HepG2 (cell line): ENCODE results near the gene LUC7L2. TPM values are rescaled to one million over a fixed set of nuclear protein-coding genes. Genes with fewer than 3 reads are reported as not detected.

ENCODE experiments used
- AGO2 ChIP-seq: fragments of 200-400 bp; formaldehyde crosslinking; optimal IDR thresholded peaks from 2 replicates; pipeline ENCODE3; 2017; ENCODE audit warnings: mild to moderate bottlenecking, low read depth, low read length, moderate library complexity
- CHD4 ChIP-seq: fragments of 200-600 bp; sonication (generic); IDR thresholded peaks from 2 replicates; pipeline ENCODE4 v1.7.0; 2017; ENCODE audit warnings: mild to moderate bottlenecking, low read length, borderline replicate concordance
- DRAP1 ChIP-seq: IDR thresholded peaks from 2 replicates; pipeline ENCODE4 v1.6.1; 2016; ENCODE audit warnings: missing genetic modification reagents, missing compliant biosample characterization
- ELF4 ChIP-seq: sonication (generic); formaldehyde crosslinking; IDR thresholded peaks from 2 replicates; pipeline ENCODE4 v1.5.0; 2020; ENCODE audit warnings: missing genetic modification reagents, mild to moderate bottlenecking, moderate library complexity, borderline replicate concordance
- HHEX ChIP-seq: IDR thresholded peaks from 2 replicates; pipeline ENCODE4 v1.6.1; 2016; ENCODE audit warnings: control low read depth
- HNF1A ChIP-seq, 2 experiments: sonication (generic) in 1 of 2; formaldehyde crosslinking in 1 of 2; IDR thresholded peaks; 2 replicates each; pipeline versions ENCODE4 v1.4.0 to v1.6.1; 2016 to 2020; ENCODE audit warnings: borderline replicate concordance in 1 of 2, low read depth in 1 of 2, mild to moderate bottlenecking in 1 of 2, missing genetic modification reagents in 1 of 2
- HNRNPUL1 ChIP-seq: fragments of 200-400 bp; formaldehyde crosslinking; IDR thresholded peaks from 2 replicates; pipeline ENCODE4 v1.6.1; 2017; ENCODE audit warnings: low read depth, mild to moderate bottlenecking, low read length, moderate library complexity
- KAT2B ChIP-seq: fragments of 150-350 bp; IDR thresholded peaks from 2 replicates; pipeline ENCODE4 v1.6.1; 2014; ENCODE audit warnings: low read depth, low read length, borderline replicate concordance
- KDM2A ChIP-seq: sonication (generic); formaldehyde crosslinking; IDR thresholded peaks from 2 replicates; pipeline ENCODE4 v1.4.0; 2020; ENCODE audit warnings: low read depth, missing genetic modification reagents, borderline replicate concordance
- NR2C2 ChIP-seq: sonication (generic); formaldehyde crosslinking; IDR thresholded peaks from 2 replicates; pipeline ENCODE4 v1.4.0; 2020; ENCODE audit warnings: missing genetic modification reagents, mild to moderate bottlenecking, moderate library complexity, borderline replicate concordance
- PHF20 ChIP-seq: sonication (generic); formaldehyde crosslinking; IDR thresholded peaks from 2 replicates; pipeline ENCODE4 v1.5.0; 2020; ENCODE audit warnings: mild to moderate bottlenecking, missing genetic modification reagents
- SRY ChIP-seq: sonication (generic); formaldehyde crosslinking; IDR thresholded peaks from 2 replicates; pipeline ENCODE4 v1.8.0; 2022; ENCODE audit warnings: mild to moderate bottlenecking, missing genetic modification reagents
- TBL1XR1 ChIP-seq: fragments of 150-350 bp; IDR thresholded peaks from 2 replicates; pipeline ENCODE4 v1.6.1; 2014; ENCODE audit warnings: borderline replicate concordance, low read length; ENCODE audit not compliant: partially characterized antibody
- TOE1 ChIP-seq: sonication (generic); formaldehyde crosslinking; IDR thresholded peaks from 2 replicates; pipeline ENCODE4 v1.4.0; 2020; ENCODE audit warnings: mild to moderate bottlenecking, missing genetic modification reagents
- TRIM24 ChIP-seq: sonication (generic); formaldehyde crosslinking; IDR thresholded peaks from 2 replicates; pipeline ENCODE4 v1.8.0; 2022; ENCODE audit warnings: mild to moderate bottlenecking, missing genetic modification reagents
- ZIK1 ChIP-seq: sonication (generic); formaldehyde crosslinking; IDR thresholded peaks from 2 replicates; pipeline ENCODE4 v1.5.0; 2020; ENCODE audit warnings: mild to moderate bottlenecking, low read depth, missing genetic modification reagents, borderline replicate concordance
- ZNF580 ChIP-seq: IDR thresholded peaks from 2 replicates; pipeline ENCODE4 v1.6.1; 2016; ENCODE audit warnings: low read depth, borderline replicate concordance
- ZNF713 ChIP-seq: sonication (generic); formaldehyde crosslinking; IDR thresholded peaks from 2 replicates; pipeline ENCODE4 v1.4.0; 2020; ENCODE audit warnings: mild to moderate bottlenecking, missing genetic modification reagents
- ZNF816 ChIP-seq: sonication (generic); formaldehyde crosslinking; IDR thresholded peaks from 2 replicates; pipeline ENCODE4 v1.8.0; 2022; ENCODE audit warnings: missing genetic modification reagents, mild to moderate bottlenecking, borderline replicate concordance
- polyA plus RNA-seq, 8 experiments: library from polyadenylated mRNA; depleted of rRNA in 3 of 8; stranded (reverse) in 7 of 8; unstranded in 1 of 8; fragments of >200 nt; fragmentation: Illumina TruSeq in 4 of 8; extraction: Trizol in 4 of 8; gene quantifications; 2 replicates each; pipeline versions ENCODE4 v1.2.1 to v1.2.3, GENCODE V29; 2011 to 2016; ENCODE audit warnings: low read depth in 4 of 8, missing spikeins in 1 of 8, mixed read lengths in 1 of 8; ENCODE audit not compliant: insufficient read depth in 1 of 8
- total RNA-seq, 5 experiments: library from RNA; depleted of rRNA; stranded (reverse); fragments of >200 nt; fragmentation: Illumina TruSeq; extraction: Trizol; gene quantifications; 2 replicates each; pipeline ENCODE4 v1.2.3, GENCODE V29; 2016; ENCODE audit warnings: low read depth in 1 of 5
- TF ChIP-seq, protein P1 (sequence below): IDR thresholded peaks from 2 replicates; pipeline ENCODE4 v1.6.1; 2018; ENCODE audit warnings: missing genetic modification reagents, mild to moderate bottlenecking, missing compliant biosample characterization
- TF ChIP-seq, protein P2 (sequence below): sonication (generic); formaldehyde crosslinking; IDR thresholded peaks from 2 replicates; pipeline ENCODE4 v1.4.0; 2020; ENCODE audit warnings: mild to moderate bottlenecking, missing genetic modification reagents

Gene LUC7L2
- total and polyA plus RNA-seq, 2 of the 13 experiments (the other 11 are each of a cell fraction or from before 2014, with no cell fraction given): 17.9 to 50.7 TPM

- TF ChIP-seq HNF1A (IDR thresholded peaks at IDR 0.05; ENCODE audit: low read depth) (no peak), HNF1A (CRISPR knock-in tag; IDR thresholded peaks at IDR 0.05; ENCODE audit: borderline replicate concordance) (no peak), KDM2A (CRISPR knock-in tag) (peak; percentile 87), NR2C2 (CRISPR knock-in tag) (no peak), TBL1XR1 (peak; percentile 24), HHEX (CRISPR knock-in tag) (no peak), ZIK1 (0 out of 2 replicates have a peak, but pooled peaks have one; percentile 58), KAT2B (no peak), TOE1 (no peak), PHF20 (CRISPR knock-in tag) (peak; percentile 66), DRAP1 (CRISPR knock-in tag) (peak; percentile 63; the same call in 1 of the 2 replicates), ZNF580 (CRISPR knock-in tag) (no peak), CHD4 (no peak), TRIM24 (CRISPR knock-in tag) (no peak), ZNF713 (CRISPR knock-in tag) (no peak; the same call in 1 of the 2 replicates), ZNF816 (CRISPR knock-in tag) (0 out of 2 replicates have a peak, but pooled peaks have one; percentile 63), ELF4 (CRISPR knock-in tag) (no peak), SRY (CRISPR knock-in tag) (no peak; the same call in 1 of the 2 replicates), AGO2 (peak; percentile 93), HNRNPUL1 (no peak)
- TF ChIP-seq, protein P1, sequence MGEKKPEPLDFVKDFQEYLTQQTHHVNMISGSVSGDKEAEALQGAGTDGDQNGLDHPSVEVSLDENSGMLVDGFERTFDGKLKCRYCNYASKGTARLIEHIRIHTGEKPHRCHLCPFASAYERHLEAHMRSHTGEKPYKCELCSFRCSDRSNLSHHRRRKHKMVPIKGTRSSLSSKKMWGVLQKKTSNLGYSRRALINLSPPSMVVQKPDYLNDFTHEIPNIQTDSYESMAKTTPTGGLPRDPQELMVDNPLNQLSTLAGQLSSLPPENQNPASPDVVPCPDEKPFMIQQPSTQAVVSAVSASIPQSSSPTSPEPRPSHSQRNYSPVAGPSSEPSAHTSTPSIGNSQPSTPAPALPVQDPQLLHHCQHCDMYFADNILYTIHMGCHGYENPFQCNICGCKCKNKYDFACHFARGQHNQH (CRISPR knock-in tag): peak; percentile 68
- TF ChIP-seq, protein P2, sequence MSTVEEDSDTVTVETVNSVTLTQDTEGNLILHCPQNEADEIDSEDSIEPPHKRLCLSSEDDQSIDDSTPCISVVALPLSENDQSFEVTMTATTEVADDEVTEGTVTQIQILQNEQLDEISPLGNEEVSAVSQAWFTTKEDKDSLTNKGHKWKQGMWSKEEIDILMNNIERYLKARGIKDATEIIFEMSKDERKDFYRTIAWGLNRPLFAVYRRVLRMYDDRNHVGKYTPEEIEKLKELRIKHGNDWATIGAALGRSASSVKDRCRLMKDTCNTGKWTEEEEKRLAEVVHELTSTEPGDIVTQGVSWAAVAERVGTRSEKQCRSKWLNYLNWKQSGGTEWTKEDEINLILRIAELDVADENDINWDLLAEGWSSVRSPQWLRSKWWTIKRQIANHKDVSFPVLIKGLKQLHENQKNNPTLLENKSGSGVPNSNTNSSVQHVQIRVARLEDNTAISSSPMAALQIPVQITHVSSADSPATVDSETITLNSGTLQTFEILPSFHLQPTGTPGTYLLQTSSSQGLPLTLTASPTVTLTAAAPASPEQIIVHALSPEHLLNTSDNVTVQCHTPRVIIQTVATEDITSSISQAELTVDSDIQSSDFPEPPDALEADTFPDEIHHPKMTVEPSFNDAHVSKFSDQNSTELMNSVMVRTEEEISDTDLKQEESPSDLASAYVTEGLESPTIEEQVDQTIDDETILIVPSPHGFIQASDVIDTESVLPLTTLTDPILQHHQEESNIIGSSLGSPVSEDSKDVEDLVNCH (CRISPR knock-in tag): no peak
Measured at GRCh38 chr7:139341058-139341775, 18.5 kb upstream of the LUC7L2 start, which contains the start of gene FMC1 (continued).
